Stimulated activated CD4-positive, alpha-beta T cell treated with anti-CD3 and anti-CD28 coated beads, Interleukin-4, amount 100 ng/mL, for 1 hour (primary cell): ENCODE results near the gene POU2F3.

ENCODE experiments used
- DNase-seq: peaks from one replicate; pipeline ENCODE4 v3.0.0-alpha.2; 2020

POU2F3 gene

GRCh38 chr11:120344302-120345004 is 104.5 kb downstream of the POU2F3 start:
- no peak for DNase-seq

- DNase-seq: no peak
These were observed 106.3 kb downstream of the POU2F3 start for GRCh38 chr11:120346233-120346632.

- no peak for DNase-seq
These were observed 110.7 kb downstream of the POU2F3 start for GRCh38 chr11:120350637-120351036.

- no peak for DNase-seq
These were observed 112.5 kb downstream of the POU2F3 start for GRCh38 chr11:120352405-120352804.

- no peak for DNase-seq
These were observed 114.1 kb downstream of the POU2F3 start for GRCh38 chr11:120354068-120354467.

- DNase-seq: no peak
These were observed 114.8 kb downstream of the POU2F3 start for GRCh38 chr11:120354779-120355178.

GRCh38 chr11:120357620-120358019 is 117.7 kb downstream of the POU2F3 start:
- DNase-seq: no peak

GRCh38 chr11:120358729-120359128 is 118.8 kb downstream of the POU2F3 start:
- no peak for DNase-seq

GRCh38 chr11:120363436-120363835 is 123.5 kb downstream of the POU2F3 start:
- no peak for DNase-seq

GRCh38 chr11:120365512-120365911 is 125.6 kb downstream of the POU2F3 start:
- no peak for DNase-seq
